Astrocyte (in vitro differentiated cells and primary cell): ENCODE data around the gene TMEM238.

Experiments
- EZH2 ChIP-seq: IDR thresholded peaks from 2 replicates; pipeline ENCODE4 v1.6.1; 2012; ENCODE audit warnings: mild to moderate bottlenecking, low read length, inconsistent platforms; ENCODE audit not compliant: insufficient read depth
- TF ChIP-seq, protein P1 (sequence below): IDR thresholded peaks from 2 replicates; pipeline ENCODE4 v1.5.1; 2011; ENCODE audit warnings: low read depth, mild to moderate bottlenecking, inconsistent platforms, low read length, moderate library complexity; ENCODE audit not compliant: insufficient read depth

GRCh38 chr19:55365245-55365644 is 18.8 kb downstream of the TMEM238 start:
- TF ChIP-seq, protein P1, sequence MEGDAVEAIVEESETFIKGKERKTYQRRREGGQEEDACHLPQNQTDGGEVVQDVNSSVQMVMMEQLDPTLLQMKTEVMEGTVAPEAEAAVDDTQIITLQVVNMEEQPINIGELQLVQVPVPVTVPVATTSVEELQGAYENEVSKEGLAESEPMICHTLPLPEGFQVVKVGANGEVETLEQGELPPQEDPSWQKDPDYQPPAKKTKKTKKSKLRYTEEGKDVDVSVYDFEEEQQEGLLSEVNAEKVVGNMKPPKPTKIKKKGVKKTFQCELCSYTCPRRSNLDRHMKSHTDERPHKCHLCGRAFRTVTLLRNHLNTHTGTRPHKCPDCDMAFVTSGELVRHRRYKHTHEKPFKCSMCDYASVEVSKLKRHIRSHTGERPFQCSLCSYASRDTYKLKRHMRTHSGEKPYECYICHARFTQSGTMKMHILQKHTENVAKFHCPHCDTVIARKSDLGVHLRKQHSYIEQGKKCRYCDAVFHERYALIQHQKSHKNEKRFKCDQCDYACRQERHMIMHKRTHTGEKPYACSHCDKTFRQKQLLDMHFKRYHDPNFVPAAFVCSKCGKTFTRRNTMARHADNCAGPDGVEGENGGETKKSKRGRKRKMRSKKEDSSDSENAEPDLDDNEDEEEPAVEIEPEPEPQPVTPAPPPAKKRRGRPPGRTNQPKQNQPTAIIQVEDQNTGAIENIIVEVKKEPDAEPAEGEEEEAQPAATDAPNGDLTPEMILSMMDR: no peak
- TF ChIP-seq EZH2: no peak
